Erythroblast (primary cell): ENCODE measurements around the gene CMIP.

ENCODE experiments used
- DNase-seq, 2 experiments: peaks; one replicate each; lab custom pipeline; 2025; lab: John Stamatoyannopoulos, UW
- GATA1 ChIP-seq: IDR thresholded peaks from 2 replicates; pipeline ENCODE4 v1.6.1; 2011; ENCODE audit warnings: low read depth, mild to moderate bottlenecking, control low read depth, low read length, moderate library complexity
- POLR2A ChIP-seq: IDR thresholded peaks from 2 replicates; pipeline ENCODE4 v1.6.1; 2011; ENCODE audit warnings: mild to moderate bottlenecking, low read length

CMIP gene

GRCh38 chr16:81597079-81597658 is 152.6 kb downstream of the CMIP start:
- TF ChIP-seq POLR2A (no peak), GATA1 (no peak)
- DNase-seq: no peak

- no peak for TF ChIP-seq GATA1
- no peak for DNase-seq
Measured at GRCh38 chr16:81598083-81598482, 153.5 kb downstream of the CMIP start.

- DNase-seq: no peak
Measured at GRCh38 chr16:81599034-81599744, 154.6 kb downstream of the CMIP start.

GRCh38 chr16:81600275-81600674 is 155.7 kb downstream of the CMIP start:
- no peak for DNase-seq

More at GRCh38 chr16:81599034-81599744, 154.6 kb downstream of the CMIP start:
- TF ChIP-seq POLR2A (no peak), GATA1 (no peak)

DNA sequence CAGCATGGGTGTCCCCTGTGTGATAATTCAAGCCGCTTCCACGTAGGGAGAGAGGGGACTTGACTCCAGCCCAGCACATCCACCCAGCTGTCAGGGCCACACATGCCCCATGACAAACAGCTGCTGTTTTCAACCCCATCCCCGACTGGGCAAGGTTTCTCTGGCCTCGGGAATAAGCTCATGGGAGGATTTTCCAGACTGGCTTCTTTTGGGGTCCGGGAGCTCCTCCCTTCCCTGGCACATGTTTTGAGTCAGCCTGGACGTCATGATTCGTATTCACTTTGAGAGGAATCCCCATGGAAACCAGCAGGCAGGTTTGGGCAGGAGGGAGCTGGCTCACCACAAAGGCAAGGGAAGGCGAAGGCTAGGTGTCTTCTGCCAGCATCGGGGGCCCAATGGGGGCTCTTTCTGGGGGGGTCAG is 156.4 kb downstream of the CMIP start:
- TF ChIP-seq POLR2A: no peak
- TF ChIP-seq GATA1: no peak
- no peak for DNase-seq

More at GRCh38 chr16:81600275-81600674, 155.7 kb downstream of the CMIP start:
- no peak for TF ChIP-seq GATA1
- no peak for TF ChIP-seq POLR2A

DNA sequence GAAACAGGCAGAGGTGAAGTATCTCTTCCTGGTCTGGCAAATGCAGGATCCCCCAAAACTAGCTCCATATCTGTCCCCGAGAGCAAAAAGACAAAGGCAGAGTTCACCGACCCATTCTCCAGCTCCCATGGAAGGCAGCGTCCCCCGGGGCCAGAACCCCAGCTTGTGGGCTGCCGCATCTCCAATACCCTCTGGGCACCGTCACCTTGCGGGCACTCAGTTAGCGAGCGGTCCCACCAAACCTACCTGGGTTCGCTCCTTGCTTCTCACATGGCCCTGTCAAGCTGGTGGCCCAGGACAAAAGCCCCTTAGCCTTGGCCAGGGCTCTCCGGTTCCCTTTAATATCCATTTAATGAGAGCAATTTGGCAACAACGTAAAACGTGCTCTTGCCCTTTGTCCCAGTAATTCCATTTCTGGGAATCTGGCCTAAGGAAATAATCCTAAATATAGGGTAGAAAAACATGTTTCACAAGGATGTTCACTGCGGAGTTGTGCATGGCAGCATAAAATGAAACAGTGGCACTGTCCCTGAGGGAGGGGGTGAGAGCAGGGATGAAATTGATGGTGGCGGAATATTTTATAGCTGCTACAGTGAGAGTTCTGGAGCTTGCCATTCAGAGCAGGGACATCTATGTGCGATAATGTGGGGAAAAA is 157.1 kb downstream of the CMIP start:
- no peak for TF ChIP-seq POLR2A
- no peak for TF ChIP-seq GATA1
- no peak for DNase-seq

GRCh38 chr16:81602256-81602776 is 157.7 kb downstream of the CMIP start:
- DNase-seq: no peak
- no peak for TF ChIP-seq POLR2A
- TF ChIP-seq GATA1: no peak

DNA sequence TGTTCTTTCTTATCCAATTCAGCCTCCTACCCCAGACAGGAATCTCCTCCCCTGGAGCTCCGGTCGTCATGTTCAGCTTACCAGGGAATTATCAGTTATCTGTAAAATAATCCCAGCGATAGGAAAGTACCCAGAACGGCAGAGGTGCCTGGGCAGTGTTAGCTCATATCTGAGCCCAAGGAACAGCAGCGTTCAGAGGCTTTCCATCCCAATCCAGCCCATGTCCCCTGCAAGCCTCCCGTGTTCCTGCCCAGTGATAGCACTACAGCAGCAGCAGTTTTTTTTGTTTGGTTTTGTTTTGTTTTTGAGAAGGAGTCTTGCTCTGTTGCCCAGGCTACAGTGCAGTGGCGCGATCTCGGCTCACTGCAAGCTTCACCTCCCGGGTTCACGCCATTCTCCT is 158.2 kb downstream of the CMIP start:
- TF ChIP-seq GATA1: no peak
- no peak for TF ChIP-seq POLR2A
- no peak for DNase-seq

DNA sequence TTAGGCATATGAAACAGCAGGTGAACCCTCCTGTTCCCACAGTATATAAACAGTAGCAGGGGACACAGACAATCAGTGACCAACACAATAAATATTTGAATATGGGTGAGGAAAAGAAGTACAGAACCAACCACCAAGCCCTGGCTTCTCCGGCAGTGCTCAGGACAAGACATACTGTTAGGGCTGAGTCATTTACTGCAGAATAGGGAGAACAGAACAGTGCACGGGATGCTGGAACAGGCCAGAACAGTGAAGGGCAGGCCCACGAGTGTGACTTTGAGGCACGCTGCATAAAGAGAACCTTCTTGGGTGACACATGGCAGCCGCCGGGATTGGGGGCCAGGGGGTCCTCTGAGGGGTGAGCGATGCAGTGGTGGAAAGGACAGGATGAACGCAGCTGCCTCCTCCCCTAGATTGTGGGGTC is 160.4 kb downstream of the CMIP start:
- TF ChIP-seq POLR2A (no peak), GATA1 (no peak)
- DNase-seq: no peak

DNA sequence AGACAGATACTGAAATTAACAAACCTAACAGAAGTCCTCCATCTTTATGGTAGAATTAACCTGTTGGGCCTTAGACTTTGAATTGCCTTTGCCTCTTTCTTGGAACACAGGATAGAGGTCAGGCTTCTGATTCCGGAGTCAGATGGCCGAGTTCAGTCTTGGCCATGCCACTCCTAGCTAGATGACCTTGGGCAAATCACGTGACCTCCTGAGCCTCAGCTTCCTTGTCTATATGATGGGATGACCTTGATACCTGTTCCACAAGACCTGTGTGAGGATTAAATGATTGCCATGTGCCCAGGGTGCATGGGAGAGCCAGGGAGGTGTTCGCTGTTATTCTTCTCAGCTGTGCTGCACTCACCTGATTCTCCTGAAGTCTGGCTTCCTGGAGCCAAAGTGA is 161.4 kb downstream of the CMIP start:
- TF ChIP-seq POLR2A (no peak), GATA1 (no peak)
- no peak for DNase-seq

DNA sequence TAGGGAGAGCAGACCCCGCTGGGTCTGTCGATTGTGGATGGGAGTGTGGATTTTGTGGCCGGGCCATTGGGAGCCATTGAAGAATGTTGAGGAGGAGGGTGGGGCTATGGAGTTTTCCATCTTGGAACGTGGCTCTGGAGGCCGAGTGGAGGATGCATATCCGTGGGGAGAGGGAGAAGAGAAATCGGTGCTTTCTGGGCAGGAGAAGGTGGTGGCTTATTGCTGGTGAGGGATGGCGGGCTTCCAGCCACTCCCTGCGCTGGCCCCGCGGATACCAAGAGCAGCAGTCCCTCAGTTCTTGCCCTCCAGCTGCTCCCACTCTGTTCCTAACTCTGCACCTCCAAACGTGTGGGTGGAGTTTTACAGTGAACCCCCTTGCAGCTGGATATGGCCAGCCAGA is 162.4 kb downstream of the CMIP start:
- DNase-seq: no peak
- TF ChIP-seq GATA1: no peak
- TF ChIP-seq POLR2A: no peak

GRCh38 chr16:81607805-81608522 is 163.4 kb downstream of the CMIP start:
- TF ChIP-seq POLR2A (no peak), GATA1 (no peak)
- no peak for DNase-seq

DNA sequence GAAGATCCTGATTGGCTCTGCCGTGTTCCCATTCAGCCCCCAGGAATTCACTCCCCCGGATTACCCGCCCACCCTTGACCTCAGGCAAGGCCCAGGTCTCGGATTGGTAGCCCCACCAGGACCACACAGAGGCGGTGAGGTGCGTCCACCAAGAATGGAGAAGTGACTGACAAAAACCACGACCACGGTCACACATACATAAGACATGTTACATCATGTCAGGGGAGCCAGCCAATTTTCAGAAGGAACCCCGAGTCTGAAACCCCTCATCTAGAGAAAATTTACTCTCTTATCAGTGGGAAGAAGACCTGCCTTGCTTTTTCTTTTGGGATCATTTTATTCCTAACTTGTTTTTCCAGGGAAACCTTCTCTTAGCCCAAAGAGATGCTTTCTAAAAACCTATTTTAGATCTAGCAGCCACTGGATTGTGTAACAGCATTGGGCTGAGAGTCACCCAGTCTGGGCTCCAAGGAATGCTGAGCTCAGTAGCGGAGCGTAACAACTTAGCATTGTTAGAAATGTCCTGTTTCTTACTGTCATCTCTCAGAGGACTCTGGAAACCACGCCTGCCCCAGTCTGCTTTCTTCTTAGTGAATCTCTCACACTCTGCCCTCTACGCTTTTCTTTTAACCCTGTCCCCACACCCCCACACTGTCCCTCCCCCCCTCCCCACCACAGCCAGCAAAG is 164.1 kb downstream of the CMIP start:
- TF ChIP-seq POLR2A: no peak
- no peak for TF ChIP-seq GATA1
- DNase-seq: no peak
